PC-3 (cell line): ENCODE results near the gene ARF1.

Experiments used
- EZH2phosphoT487 ChIP-seq: fragments of 300-600 bp; sonication (generic); IDR thresholded peaks from 2 replicates; pipeline ENCODE4 v1.6.1; 2018; ENCODE audit warnings: mild to moderate bottlenecking, antibody characterized with exemption, low read length, borderline replicate concordance
- TF ChIP-seq, protein P1 (sequence below): fragments of 300-600 bp; sonication (generic); conservative IDR thresholded peaks from 2 replicates; pipeline ENCODE4 v1.5.1; 2017; ENCODE audit warnings: antibody characterized with exemption, low read depth, mild to moderate bottlenecking, low read length

- TF ChIP-seq, protein P1, sequence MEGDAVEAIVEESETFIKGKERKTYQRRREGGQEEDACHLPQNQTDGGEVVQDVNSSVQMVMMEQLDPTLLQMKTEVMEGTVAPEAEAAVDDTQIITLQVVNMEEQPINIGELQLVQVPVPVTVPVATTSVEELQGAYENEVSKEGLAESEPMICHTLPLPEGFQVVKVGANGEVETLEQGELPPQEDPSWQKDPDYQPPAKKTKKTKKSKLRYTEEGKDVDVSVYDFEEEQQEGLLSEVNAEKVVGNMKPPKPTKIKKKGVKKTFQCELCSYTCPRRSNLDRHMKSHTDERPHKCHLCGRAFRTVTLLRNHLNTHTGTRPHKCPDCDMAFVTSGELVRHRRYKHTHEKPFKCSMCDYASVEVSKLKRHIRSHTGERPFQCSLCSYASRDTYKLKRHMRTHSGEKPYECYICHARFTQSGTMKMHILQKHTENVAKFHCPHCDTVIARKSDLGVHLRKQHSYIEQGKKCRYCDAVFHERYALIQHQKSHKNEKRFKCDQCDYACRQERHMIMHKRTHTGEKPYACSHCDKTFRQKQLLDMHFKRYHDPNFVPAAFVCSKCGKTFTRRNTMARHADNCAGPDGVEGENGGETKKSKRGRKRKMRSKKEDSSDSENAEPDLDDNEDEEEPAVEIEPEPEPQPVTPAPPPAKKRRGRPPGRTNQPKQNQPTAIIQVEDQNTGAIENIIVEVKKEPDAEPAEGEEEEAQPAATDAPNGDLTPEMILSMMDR, result no peak
- no peak for TF ChIP-seq EZH2phosphoT487
These were observed 46.7 kb upstream of the ARF1 start for GRCh38 chr1:228035844-228036243.
